Measurements from ENCODE around the gene NTSR1. TPM values are rescaled to one million over a fixed set of nuclear protein-coding genes. Genes with fewer than 3 reads are reported as not detected.

Gene NTSR1
- total and polyA plus RNA-seq, 2 of the 13 experiments (the other 11 are each of a cell fraction or from before 2014, with no cell fraction given): 0.09 to 0.12 TPM

DNA sequence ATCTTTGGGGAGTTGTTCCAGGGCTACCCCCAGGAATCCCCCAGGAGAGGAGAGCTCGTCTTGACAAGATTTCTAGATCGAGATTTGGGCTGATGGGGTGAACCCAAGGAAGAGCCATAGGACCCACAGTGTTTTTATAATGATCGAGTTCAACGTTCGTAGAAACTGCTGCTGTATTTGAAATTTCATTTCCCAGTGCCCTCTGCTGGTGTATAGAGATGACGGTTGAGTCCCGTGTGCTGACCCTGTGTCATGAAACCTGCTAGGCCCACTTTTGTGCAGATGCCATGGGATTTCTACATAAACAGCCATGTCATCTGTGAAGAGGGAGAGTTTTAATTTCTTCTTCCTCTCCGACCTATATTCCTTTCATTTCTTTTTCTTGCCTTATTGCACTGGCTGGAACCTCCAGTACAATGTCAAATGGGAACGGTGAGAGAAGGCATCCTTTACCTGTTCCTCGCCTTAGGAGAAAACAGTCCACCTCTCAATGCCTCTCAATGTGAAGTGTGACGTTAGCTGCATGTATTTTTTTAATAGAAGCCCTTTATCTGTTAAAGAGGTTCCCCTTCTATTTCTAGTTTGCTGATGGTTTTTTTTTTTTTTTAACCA, 28.6 kb upstream of the NTSR1 start:
- in situ Hi-C loops (cut with HindIII; ENCODE audit: extremely low pct_ligation_motif_present, low pct_unique_long_range_greater_than_20kb): loop anchor here (10.0 kb wide), 1 partner anchor 95 kb away; no protein-coding TSS in a partner anchor
- Histone ChIP-seq H4K20me1 (ENCODE audit: insufficient read depth, low read length) (no peaks in the 10 kb centered on the region), H3K36me3 (replicated peaks in 1 of 2; ENCODE audit: control insufficient read depth in 1 of 2, insufficient read depth in 2 of 2, low read length in 2 of 2) (no peaks in the 10 kb centered on the region), H3K27ac (ENCODE audit: extremely low read length, insufficient read depth, low read length) (no peak overlapping the region), H3K4me2 (ENCODE audit: low read depth, low read length) (no peak overlapping the region), H3K4me3 (replicated peaks in 1 of 3; ENCODE audit: insufficient read depth in 1 of 3, low read depth in 2 of 3, low read length in 3 of 3) (no peak overlapping the region), H3K9me3 (ENCODE audit: low read length) (peaks cover 14% of the 10 kb centered on the region), H3K79me2 (ENCODE audit: insufficient read depth, low read length) (no peaks in the 10 kb centered on the region), H2AFZ (ENCODE audit: low read length) (no peak overlapping the region), H3K4me1 (ENCODE audit: insufficient read depth, low read length) (no peaks in the 10 kb centered on the region), H3K9ac (ENCODE audit: insufficient read depth, low read depth, low read length) (no peak overlapping the region), H3K27me3 (ENCODE audit: control insufficient read depth in 1 of 2, insufficient read depth in 2 of 2, low read length in 2 of 2) (peaks cover 15 to 78% of the 10 kb centered on the region in 2 experiments; a peak in 4 of 5 replicates)
- ChIA-PET POLR2A (no interaction called here), CTCF (ENCODE audit: low intra/inter-chr PET ratio, low total read pairs) (no interaction called here)
- FAIRE-seq (no peak), ATAC-seq (no peak), DNase-seq (ENCODE audit: low spot score) (no peak)
- TF ChIP-seq, protein P1, sequence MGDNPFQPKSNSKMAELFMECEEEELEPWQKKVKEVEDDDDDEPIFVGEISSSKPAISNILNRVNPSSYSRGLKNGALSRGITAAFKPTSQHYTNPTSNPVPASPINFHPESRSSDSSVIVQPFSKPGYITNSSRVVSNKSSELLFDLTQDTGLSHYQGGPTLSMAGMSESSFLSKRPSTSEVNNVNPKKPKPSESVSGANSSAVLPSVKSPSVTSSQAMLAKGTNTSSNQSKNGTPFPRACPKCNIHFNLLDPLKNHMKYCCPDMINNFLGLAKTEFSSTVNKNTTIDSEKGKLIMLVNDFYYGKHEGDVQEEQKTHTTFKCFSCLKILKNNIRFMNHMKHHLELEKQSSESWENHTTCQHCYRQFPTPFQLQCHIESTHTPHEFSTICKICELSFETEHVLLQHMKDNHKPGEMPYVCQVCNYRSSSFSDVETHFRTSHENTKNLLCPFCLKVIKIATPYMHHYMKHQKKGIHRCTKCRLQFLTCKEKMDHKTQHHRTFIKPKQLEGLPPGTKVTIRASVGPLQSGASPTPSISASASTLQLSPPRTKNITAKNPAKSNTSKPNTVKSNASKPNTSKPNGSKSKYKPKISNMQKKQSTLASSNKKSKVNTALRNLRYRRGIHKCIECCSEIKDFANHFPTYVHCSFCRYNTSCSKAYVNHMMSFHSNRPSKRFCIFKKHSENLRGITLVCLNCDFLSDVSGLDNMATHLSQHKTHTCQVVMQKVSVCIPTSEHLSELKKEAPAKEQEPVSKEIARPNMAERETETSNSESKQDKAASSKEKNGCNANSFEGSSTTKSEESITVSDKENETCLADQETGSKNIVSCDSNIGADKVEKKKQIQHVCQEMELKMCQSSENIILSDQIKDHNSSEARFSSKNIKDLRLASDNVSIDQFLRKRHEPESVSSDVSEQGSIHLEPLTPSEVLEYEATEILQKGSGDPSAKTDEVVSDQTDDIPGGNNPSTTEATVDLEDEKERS (CRISPR knock-in tag; IDR thresholded peaks at IDR 0.05): peak; percentile 55; the same call in 1 of the 2 replicates
- no peak for TF ChIP-seq JUND (CRISPR knock-in tag; IDR thresholded peaks at IDR 0.05)
- no peak for TF ChIP-seq FIP1L1 (IDR thresholded peaks at IDR 0.05; ENCODE audit: borderline replicate concordance, insufficient read depth, low read depth, low read length)
- TF ChIP-seq, protein P2, sequence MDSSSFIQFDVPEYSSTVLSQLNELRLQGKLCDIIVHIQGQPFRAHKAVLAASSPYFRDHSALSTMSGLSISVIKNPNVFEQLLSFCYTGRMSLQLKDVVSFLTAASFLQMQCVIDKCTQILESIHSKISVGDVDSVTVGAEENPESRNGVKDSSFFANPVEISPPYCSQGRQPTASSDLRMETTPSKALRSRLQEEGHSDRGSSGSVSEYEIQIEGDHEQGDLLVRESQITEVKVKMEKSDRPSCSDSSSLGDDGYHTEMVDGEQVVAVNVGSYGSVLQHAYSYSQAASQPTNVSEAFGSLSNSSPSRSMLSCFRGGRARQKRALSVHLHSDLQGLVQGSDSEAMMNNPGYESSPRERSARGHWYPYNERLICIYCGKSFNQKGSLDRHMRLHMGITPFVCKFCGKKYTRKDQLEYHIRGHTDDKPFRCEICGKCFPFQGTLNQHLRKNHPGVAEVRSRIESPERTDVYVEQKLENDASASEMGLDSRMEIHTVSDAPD (CRISPR knock-in tag; IDR thresholded peaks at IDR 0.05): no peak
- TF ChIP-seq, protein P3, sequence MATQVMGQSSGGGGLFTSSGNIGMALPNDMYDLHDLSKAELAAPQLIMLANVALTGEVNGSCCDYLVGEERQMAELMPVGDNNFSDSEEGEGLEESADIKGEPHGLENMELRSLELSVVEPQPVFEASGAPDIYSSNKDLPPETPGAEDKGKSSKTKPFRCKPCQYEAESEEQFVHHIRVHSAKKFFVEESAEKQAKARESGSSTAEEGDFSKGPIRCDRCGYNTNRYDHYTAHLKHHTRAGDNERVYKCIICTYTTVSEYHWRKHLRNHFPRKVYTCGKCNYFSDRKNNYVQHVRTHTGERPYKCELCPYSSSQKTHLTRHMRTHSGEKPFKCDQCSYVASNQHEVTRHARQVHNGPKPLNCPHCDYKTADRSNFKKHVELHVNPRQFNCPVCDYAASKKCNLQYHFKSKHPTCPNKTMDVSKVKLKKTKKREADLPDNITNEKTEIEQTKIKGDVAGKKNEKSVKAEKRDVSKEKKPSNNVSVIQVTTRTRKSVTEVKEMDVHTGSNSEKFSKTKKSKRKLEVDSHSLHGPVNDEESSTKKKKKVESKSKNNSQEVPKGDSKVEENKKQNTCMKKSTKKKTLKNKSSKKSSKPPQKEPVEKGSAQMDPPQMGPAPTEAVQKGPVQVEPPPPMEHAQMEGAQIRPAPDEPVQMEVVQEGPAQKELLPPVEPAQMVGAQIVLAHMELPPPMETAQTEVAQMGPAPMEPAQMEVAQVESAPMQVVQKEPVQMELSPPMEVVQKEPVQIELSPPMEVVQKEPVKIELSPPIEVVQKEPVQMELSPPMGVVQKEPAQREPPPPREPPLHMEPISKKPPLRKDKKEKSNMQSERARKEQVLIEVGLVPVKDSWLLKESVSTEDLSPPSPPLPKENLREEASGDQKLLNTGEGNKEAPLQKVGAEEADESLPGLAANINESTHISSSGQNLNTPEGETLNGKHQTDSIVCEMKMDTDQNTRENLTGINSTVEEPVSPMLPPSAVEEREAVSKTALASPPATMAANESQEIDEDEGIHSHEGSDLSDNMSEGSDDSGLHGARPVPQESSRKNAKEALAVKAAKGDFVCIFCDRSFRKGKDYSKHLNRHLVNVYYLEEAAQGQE (IDR thresholded peaks at IDR 0.05; ENCODE audit: borderline replicate concordance in 1 of 2, low read depth in 1 of 2, low read length in 2 of 2): no peak
- no TSS peak for BruUV-seq (replicated peaks)
- intact Hi-C loops (cut with micrococcal nuclease; ENCODE audit: unreplicated experiment): no loop called here
- WGBS (ENCODE audit: low lambda C conversion rate): 52% methylated on average over 11 of the region's 11 CpGs
